ENCODE results near the gene MS4A4A.
"Not testable (repeated sequence)": the region's sequence is repeated elsewhere in the genome, so short reads cannot be mapped to it uniquely, and the experiment has no call there.

Gene MS4A4A

DNA sequence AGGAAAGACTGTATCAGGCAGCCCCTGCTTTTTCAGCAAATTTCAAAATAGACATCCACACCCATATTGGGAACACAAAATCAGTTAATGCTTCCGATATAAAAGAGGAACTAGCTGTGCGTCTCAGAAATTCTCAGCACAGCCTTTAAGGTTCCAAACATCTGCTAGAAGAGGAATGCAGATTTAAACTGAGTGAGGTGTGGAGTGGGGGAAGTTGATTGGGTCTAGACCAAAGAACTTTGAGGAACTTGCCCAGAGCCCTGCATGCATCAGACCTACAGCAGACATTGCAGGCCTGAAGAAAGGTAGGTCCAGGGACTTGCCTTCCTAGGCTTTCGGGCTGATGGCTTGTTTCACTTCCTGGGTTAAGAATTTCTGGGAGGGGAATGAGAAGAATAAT, at the start of gene MS4A4A:
TSS of gene MS4A4A (plus strand) at position 255 of the 400 bp plus-strand sequence. CDS start at position 265, 10 bp downstream.
- no peak for DNase-seq

GRCh38 chr11:60230681-60231080, 49.8 kb upstream of the MS4A4A start:
- no peak for DNase-seq

DNA sequence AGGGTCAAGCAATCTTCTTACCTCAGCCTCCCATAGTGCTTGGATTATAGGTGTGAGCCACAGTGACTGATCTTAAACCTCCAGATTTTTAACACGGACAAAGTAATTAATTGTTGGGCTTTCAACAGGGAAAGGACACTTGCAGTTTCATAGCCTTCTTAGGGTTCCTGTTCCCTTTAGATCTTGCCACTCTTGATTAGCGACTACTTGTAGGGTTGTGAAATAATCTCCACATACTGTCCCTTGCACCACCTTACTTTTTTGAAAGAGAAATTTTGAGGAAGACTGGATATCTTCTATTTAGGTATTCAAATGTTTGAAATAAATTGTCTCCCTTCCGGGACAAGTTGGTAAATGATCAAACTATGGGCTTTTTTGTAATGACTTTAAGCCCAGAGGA, 45.1 kb upstream of the MS4A4A start:
- no peak for DNase-seq

DNA sequence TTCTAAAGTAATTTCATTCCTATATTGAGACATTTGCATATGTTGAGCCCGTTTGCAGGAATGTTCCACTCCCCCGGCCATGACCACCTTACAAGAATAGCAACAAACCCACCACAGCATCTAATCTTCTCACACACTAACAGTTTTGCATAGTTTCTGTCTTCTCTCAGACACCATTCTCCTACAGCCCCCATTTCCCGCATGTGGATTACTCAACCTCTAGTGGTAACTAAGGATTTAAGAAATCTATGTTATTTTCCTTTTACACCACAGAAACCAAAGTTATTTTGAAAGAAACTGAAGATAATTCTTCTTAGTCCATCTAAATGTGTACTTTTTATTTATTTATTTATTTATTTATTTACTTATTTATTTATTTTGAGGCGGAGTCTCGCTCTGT, 39.8 kb upstream of the MS4A4A start:
- DNase-seq: no peak

GRCh38 chr11:60241786-60242185, 38.7 kb upstream of the MS4A4A start:
- DNase-seq: no peak

- no peak for DNase-seq
Observed at GRCh38 chr11:60242740-60243239, 37.7 kb upstream of the MS4A4A start, which contains the start of gene MS4A4E. TSS of gene MS4A4E (minus strand) at chr11:60243137. CDS start at chr11:60230055, 13,082 bp downstream.

GRCh38 chr11:60251485-60252212, 28.8 kb upstream of the MS4A4A start:
- DNase-seq: no peak

- no peak for DNase-seq
Observed at GRCh38 chr11:60252213-60253108, 28.0 kb upstream of the MS4A4A start.

DNA sequence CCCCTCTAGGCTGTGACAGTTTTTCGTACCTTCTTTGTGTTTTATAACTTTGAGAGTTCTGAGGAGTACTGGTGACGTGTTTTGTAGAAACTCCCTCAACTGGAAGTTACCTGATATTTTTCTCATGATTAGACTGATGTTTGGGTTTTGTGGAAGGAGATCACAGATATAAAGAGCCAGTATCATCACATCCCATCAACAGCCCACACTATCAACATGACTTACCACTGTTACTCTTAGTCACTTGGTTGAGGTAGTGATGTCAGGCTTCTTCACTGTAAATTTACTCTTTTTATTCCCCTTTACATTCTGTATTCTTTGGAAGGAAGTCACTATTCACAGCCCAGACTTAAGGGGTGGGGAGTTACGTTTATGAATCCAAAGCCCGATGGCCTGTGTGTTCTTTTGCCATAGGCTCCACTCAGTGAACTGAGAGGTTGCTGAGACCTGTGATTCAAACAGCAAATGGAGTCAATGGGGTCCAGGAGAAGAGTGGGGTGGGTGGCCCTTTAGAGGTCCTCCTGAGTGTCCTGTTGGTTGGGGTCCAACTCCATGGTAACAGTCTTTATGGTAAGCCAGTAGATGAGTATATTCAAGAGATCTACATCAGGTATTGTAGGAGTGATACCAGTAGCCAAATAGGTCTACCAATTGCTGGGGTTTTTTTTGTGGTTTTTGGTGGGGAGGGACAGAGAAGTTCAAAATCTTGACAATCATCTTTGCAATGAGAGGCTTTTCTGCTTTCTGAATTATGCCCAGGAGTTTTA, 22.3 kb upstream of the MS4A4A start:
- DNase-seq: no peak

GRCh38 chr11:60261014-60261413, 19.5 kb upstream of the MS4A4A start:
- DNase-seq: no peak

DNA sequence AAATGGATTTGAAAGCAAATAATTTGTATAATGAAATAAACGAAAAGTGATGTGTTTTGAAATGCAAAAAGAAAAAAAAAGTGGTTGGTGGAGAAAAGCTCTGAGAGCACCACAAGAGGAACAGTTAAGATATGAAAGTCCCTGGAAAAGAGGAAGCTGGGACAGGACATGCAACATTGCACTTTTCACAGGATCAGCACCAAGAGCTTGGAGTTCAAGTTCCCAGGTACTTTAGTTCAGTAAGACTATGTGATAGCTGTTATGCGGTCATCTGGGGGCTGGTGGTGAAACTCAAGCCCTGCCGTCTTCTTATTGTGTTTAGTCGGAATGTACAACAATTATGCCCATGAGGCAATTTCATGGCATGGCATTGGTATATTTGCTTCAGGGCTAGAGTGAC, 17.1 kb upstream of the MS4A4A start:
- DNase-seq: no peak

DNA sequence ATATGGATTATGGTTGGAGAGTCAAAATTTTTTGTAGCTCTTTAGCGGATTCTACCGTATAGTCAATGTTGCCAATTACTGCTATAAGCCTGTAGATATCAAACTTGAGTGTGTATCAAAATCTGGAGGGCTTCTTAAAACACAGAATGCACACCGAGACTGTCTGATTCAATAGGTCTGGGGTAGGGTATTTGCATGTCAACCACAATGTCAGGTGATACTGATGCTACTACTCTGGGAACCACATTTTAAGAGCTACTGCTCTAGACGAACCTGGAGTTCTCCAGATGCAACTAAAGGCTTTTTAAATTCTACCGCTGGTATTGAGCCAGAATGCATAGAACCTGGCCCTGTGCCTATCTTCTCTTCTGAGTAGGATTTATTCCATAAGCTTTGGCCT, 15.8 kb upstream of the MS4A4A start:
- no peak for DNase-seq

- DNase-seq: peak; percentile 5
Observed at GRCh38 chr11:60265373-60266214, 14.9 kb upstream of the MS4A4A start.

DNA sequence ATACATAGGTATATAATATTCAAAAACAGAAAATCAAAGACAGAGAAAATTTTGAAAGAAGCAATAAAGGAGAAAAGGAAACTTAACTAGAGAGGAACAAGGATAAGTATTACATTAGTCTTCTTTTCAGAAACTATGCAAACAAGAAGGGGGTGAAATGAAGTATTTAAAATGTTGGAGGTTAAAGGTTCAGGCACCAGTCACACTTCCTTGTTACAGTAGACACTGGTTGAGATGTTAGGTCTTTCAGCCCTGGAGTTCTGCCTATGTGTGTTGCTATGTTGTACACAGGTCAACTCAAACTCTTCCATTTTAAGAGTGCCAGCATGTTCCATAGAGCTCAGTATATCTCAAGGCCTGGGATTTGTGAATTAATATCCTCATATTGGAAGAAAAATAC, 6.0 kb upstream of the MS4A4A start:
- no peak for DNase-seq

- no peak for DNase-seq
Observed at GRCh38 chr11:60281485-60281884, 1.0 kb downstream of the MS4A4A start.

DNA sequence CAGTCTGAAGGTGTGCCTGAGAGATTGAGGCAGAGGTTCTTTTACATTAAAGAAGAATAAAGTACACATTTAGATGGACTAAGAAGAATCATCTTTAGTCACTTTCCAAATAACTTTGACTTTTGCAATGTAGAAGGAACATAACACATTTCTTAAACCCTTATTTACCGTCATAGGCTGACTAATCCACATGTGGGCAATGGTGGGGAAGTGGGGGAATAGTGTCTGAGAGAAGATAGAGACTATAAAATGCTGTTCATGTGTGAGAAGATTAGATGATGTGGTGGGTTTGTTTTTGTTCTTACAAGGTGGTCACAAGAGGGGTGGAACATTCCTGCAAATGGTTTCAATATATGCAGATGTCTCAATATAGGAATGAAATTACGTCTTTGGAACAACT, 1.8 kb downstream of the MS4A4A start:
- DNase-seq: no peak

GRCh38 chr11:60285411-60286126, 5.1 kb downstream of the MS4A4A start:
- not testable (repeated sequence) for DNase-seq

GRCh38 chr11:60288531-60288930, 8.1 kb downstream of the MS4A4A start:
- DNase-seq: no peak

GRCh38 chr11:60292145-60292544, 11.7 kb downstream of the MS4A4A start:
- DNase-seq: no peak

DNA sequence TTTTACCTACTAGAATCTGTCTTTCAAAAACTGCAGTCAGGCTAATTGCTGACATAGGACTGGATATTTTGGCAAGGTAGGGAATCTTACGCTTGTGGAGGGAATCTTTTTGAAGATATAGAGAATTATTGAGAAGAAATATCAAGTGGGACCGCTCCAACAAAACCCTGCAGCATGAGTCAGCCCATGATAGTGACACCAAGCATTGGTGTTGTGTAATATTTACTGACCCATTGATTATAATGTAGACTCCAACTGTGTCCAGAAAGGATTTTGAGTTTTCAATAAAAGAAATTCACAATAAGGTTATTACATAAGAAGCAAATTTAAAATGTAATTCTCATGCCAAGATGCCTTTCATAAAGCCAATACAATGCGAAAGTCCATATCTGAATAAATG, 20.7 kb downstream of the MS4A4A start:
- no peak for DNase-seq

DNA sequence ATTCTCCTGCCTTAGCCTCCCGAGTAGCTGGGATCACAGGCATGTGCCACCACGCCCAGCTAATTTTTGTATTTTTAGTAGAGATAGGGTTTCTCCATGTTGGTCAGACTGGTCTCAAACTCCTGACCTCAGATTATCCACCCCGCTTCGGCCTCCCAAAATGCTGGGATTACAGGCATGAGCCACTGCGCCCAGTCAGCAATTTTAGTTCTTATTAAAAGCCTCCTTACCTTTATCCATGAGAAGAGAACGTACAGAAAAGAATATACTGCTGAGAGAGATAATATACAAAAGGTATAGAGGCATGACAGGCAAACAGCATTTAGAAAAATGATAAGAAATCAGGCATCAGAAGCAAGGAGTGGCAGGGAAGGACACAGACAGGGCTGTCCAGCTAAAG, 21.4 kb downstream of the MS4A4A start:
- DNase-seq: not testable (repeated sequence)
